ENCODE data around the gene KCNJ15.

KCNJ15 gene

GRCh38 chr21:38258521-38259485, 2.0 kb downstream of the KCNJ15 start:
- DNase-seq (ENCODE audit: low spot score): no peak
- no peak for TF ChIP-seq CTCF (IDR thresholded peaks at IDR 0.05; ENCODE audit: extremely low read depth, insufficient read depth, missing control alignments)
- in situ Hi-C loops (cut with MboI; ENCODE audit: low pct_unique_long_range_greater_than_20kb, low sequenced_read_pairs, unreplicated experiment): no loop called here

GRCh38 chr21:38259665-38260064, 2.9 kb downstream of the KCNJ15 start:
- TF ChIP-seq CTCF (IDR thresholded peaks at IDR 0.05; ENCODE audit: extremely low read depth, insufficient read depth, missing control alignments): no peak
- in situ Hi-C loops (cut with MboI; ENCODE audit: low pct_unique_long_range_greater_than_20kb, low sequenced_read_pairs, unreplicated experiment): no loop called here
- no peak for DNase-seq (ENCODE audit: low spot score)

GRCh38 chr21:38260426-38260825, 3.6 kb downstream of the KCNJ15 start:
- TF ChIP-seq CTCF (IDR thresholded peaks at IDR 0.05; ENCODE audit: extremely low read depth, insufficient read depth, missing control alignments): no peak

GRCh38 chr21:38261851-38262250, 5.1 kb downstream of the KCNJ15 start:
- no peak for DNase-seq (ENCODE audit: low spot score)
- TF ChIP-seq CTCF (IDR thresholded peaks at IDR 0.05; ENCODE audit: extremely low read depth, insufficient read depth, missing control alignments): no peak
- in situ Hi-C loops (cut with MboI; ENCODE audit: low pct_unique_long_range_greater_than_20kb, low sequenced_read_pairs, unreplicated experiment): no loop called here

More at GRCh38 chr21:38260426-38260825, 3.6 kb downstream of the KCNJ15 start:
- in situ Hi-C loops (cut with MboI; ENCODE audit: low pct_unique_long_range_greater_than_20kb, low sequenced_read_pairs, unreplicated experiment): no loop called here
- no peak for DNase-seq (ENCODE audit: low spot score)

- no peak for TF ChIP-seq CTCF (IDR thresholded peaks at IDR 0.05; ENCODE audit: extremely low read depth, insufficient read depth, missing control alignments)
- DNase-seq (ENCODE audit: low spot score): no peak
- in situ Hi-C loops (cut with MboI; ENCODE audit: low pct_unique_long_range_greater_than_20kb, low sequenced_read_pairs, unreplicated experiment): no loop called here
These were observed 6.7 kb downstream of the KCNJ15 start for GRCh38 chr21:38263493-38263892.

- in situ Hi-C loops (cut with MboI; ENCODE audit: low pct_unique_long_range_greater_than_20kb, low sequenced_read_pairs, unreplicated experiment): no loop called here
- DNase-seq (ENCODE audit: low spot score): no peak
- TF ChIP-seq CTCF (IDR thresholded peaks at IDR 0.05; ENCODE audit: extremely low read depth, insufficient read depth, missing control alignments): no peak
These were observed 7.8 kb downstream of the KCNJ15 start for GRCh38 chr21:38264571-38264970.
